SU-DHL-6 (cell line): ENCODE measurements around the gene SLC6A12.

Experiments used
- H2AFZ ChIP-seq: fragments of 200-600 bp; sonication (generic); 2 replicates; pipeline ENCODE4 v1.6.1; 2014; ENCODE audit warnings: low read depth, mild to moderate bottlenecking, moderate library complexity, mixed read lengths, antibody characterized with exemption, low read length; ENCODE audit not compliant: severe bottlenecking
- H3F3A ChIP-seq: fragments of 200-600 bp; shearing (Covaris generic); 2 replicates; pipeline ENCODE4 v1.6.0; 2016; ENCODE audit warnings: antibody characterized with exemption, mild to moderate bottlenecking; ENCODE audit not compliant: insufficient read depth
- H3K27ac ChIP-seq: fragments of 200-600 bp; sonication (generic); 2 replicates; pipeline ENCODE4 v1.5.1; 2016; ENCODE audit warnings: low read depth, mild to moderate bottlenecking, low read length, moderate library complexity, mixed read lengths
- H3K27me3 ChIP-seq: fragments of 200-600 bp; sonication (generic), shearing (Covaris generic); 2 replicates; pipeline ENCODE4 v1.6.0; 2014; ENCODE audit warnings: mild to moderate bottlenecking, low read length
- H3K36me3 ChIP-seq: fragments of 200-600 bp; sonication (generic); 2 replicates; pipeline ENCODE4 v1.6.1; 2014; ENCODE audit warnings: mild to moderate bottlenecking, low read length, mixed read lengths
- H3K4me2 ChIP-seq: fragments of 300-600, 200-600 bp; shearing (Covaris generic), sonication (generic); 2 replicates; pipeline ENCODE4 v1.6.0; 2014; ENCODE audit warnings: low read length, low read depth, mild to moderate bottlenecking; ENCODE audit not compliant: poor library complexity, severe bottlenecking
- H3K4me3 ChIP-seq: fragments of 200-600 bp; sonication (generic); 2 replicates; pipeline ENCODE4 v1.5.1; 2014; ENCODE audit warnings: antibody characterized with exemption, low read length, mild to moderate bottlenecking, mixed read lengths; ENCODE audit not compliant: insufficient read depth, poor library complexity, severe bottlenecking
- H3K79me2 ChIP-seq: fragments of 200-600 bp; sonication (generic); 2 replicates; pipeline ENCODE4 v1.6.1; 2014; ENCODE audit warnings: mild to moderate bottlenecking, low read length, moderate library complexity; ENCODE audit not compliant: insufficient read depth
- H3K9ac ChIP-seq: fragments of 200-600 bp; sonication (generic); 2 replicates; pipeline ENCODE4 v1.7.0; 2014; ENCODE audit warnings: mild to moderate bottlenecking, low read length
- H3K9me2 ChIP-seq: fragments of 200-600 bp; sonication (generic); replicated peaks from 2 replicates; pipeline ENCODE4 v1.6.1; 2014; ENCODE audit warnings: low read length; ENCODE audit not compliant: insufficient read depth
- H3K9me3 ChIP-seq: fragments of 200-600 bp; sonication (generic); 2 replicates; pipeline ENCODE4 v1.6.1; 2014; ENCODE audit warnings: low read length, mixed read lengths; ENCODE audit not compliant: insufficient read depth
- H4K20me1 ChIP-seq: fragments of 200-600 bp; sonication (generic); 2 replicates; pipeline ENCODE4 v1.6.1; 2014; ENCODE audit warnings: low read depth, mild to moderate bottlenecking, antibody characterized with exemption, low read length, moderate library complexity, mixed read lengths
- CTCF ChIP-seq: fragments of 200-600 bp; sonication (generic); IDR thresholded peaks from one replicate; pipeline ENCODE4 v1.5.1; 2017; ENCODE audit warnings: antibody characterized with exemption, mild to moderate bottlenecking, low read length, moderate library complexity; ENCODE audit not compliant: insufficient read depth, poor library complexity, severe bottlenecking
- EZH2phosphoT487 ChIP-seq: fragments of 200-600 bp; sonication (generic), shearing (Covaris generic); conservative IDR thresholded peaks from 2 replicates; pipeline ENCODE4 v1.6.1; 2018; ENCODE audit warnings: mild to moderate bottlenecking, antibody characterized with exemption, low read length, moderate library complexity, mixed read lengths

SLC6A12 gene

GRCh38 chr12:213527-213932 lies 427 bp downstream of the SLC6A12 start:
- no peaks in the 10 kb centered on the region for H3K27me3 ChIP-seq
- H3K4me3 ChIP-seq = no peak overlapping the region
- no peaks in the 10 kb centered on the region for H3K79me2 ChIP-seq
- no peaks in the 10 kb centered on the region for H3F3A ChIP-seq
- H3K27ac ChIP-seq = no peak overlapping the region
- no peak for TF ChIP-seq EZH2phosphoT487
- TF ChIP-seq CTCF = no peak
- no peak overlapping the region for H2AFZ ChIP-seq
- H3K9ac ChIP-seq = no peak overlapping the region
- no peaks in the 10 kb centered on the region for H3K36me3 ChIP-seq
- H4K20me1 ChIP-seq = no peaks in the 10 kb centered on the region
- H3K9me3 ChIP-seq = no peaks in the 10 kb centered on the region
- H3K9me2 ChIP-seq = no peaks in the 10 kb centered on the region
- H3K4me2 ChIP-seq = no peak overlapping the region

DNA sequence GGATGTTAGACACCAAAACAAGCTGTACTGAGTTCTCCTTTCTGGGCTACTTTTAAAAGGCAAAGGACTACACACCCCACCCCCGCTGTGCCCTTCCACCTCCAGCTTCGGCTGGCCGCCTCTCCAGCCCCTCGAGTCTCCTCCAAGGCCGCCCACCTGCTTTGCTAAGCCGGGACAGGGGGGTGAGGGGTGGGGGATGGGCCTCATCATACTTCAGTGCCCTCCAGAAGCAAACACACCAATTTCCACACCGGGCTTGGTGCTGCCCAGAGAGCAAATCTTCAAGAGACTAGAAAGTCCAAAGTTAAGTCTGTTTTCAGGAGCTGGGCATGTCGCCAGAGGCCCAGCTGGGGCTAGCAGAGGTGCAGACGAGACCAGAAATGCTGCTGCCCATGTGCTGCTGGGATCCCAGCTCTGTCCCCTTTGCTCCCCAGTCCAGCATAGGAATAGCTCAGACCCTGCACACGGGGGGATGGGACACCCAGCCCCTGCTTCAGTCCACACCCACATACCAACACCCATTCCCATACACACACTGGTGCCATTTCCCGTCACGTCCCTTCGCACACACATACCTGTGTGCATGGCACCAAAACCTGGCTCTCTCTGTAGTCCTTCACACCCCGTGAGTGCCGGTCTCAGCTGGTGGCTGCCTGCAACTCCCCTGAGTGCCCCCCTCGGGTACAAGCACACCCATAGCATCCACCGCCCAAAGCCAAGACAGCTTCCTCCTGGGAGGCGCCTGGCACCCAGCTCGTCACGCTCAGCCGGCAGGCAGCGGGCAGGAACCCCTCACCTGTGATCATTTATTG lies 1.0 kb downstream of the SLC6A12 start:
- Histone ChIP-seq H3K9me2 (no peaks in the 10 kb centered on the region), H3F3A (no peaks in the 10 kb centered on the region), H3K4me2 (no peak overlapping the region), H3K27ac (no peak overlapping the region), H3K4me3 (no peak overlapping the region), H3K9ac (no peak overlapping the region), H3K27me3 (no peaks in the 10 kb centered on the region), H3K36me3 (no peaks in the 10 kb centered on the region), H3K79me2 (no peaks in the 10 kb centered on the region), H2AFZ (no peak overlapping the region), H3K9me3 (no peaks in the 10 kb centered on the region), H4K20me1 (no peaks in the 10 kb centered on the region)
- TF ChIP-seq CTCF (no peak), EZH2phosphoT487 (no peak)

DNA sequence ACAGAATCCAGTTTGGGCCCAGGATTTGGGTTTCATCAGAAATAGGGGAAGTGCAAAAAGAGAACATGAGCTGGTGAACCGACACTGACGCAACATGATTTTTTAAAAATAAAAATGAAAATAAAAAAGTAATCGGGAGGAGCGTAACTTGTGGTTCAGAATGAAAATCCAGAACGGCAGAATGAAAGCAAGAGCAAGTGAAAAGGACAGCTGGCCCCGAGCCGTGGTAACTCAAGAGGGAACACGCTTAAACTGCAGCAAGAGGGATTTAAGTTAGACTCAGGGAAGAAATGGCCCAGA lies 1.6 kb downstream of the SLC6A12 start:
- H3K4me2 ChIP-seq = no peak overlapping the region
- H3F3A ChIP-seq = no peaks in the 10 kb centered on the region
- H3K79me2 ChIP-seq = no peaks in the 10 kb centered on the region

More for the DNA sequence above, 1.6 kb downstream of the SLC6A12 start:
- no peak for TF ChIP-seq EZH2phosphoT487
- TF ChIP-seq CTCF = no peak
- Histone ChIP-seq H3K9me2 (no peaks in the 10 kb centered on the region), H4K20me1 (no peaks in the 10 kb centered on the region), H3K36me3 (no peaks in the 10 kb centered on the region), H3K4me3 (no peak overlapping the region), H3K27me3 (no peaks in the 10 kb centered on the region), H3K27ac (no peak overlapping the region), H3K9ac (no peak overlapping the region), H3K9me3 (no peaks in the 10 kb centered on the region), H2AFZ (no peak overlapping the region)
